ENCODE data around the gene TTLL3. TPM values are rescaled to one million over a fixed set of nuclear protein-coding genes. Genes with fewer than 3 reads are reported as not detected.

The TTLL3 gene
- polyA plus RNA-seq, 1 donor from 2014 or later: 47.6 TPM

DNA sequence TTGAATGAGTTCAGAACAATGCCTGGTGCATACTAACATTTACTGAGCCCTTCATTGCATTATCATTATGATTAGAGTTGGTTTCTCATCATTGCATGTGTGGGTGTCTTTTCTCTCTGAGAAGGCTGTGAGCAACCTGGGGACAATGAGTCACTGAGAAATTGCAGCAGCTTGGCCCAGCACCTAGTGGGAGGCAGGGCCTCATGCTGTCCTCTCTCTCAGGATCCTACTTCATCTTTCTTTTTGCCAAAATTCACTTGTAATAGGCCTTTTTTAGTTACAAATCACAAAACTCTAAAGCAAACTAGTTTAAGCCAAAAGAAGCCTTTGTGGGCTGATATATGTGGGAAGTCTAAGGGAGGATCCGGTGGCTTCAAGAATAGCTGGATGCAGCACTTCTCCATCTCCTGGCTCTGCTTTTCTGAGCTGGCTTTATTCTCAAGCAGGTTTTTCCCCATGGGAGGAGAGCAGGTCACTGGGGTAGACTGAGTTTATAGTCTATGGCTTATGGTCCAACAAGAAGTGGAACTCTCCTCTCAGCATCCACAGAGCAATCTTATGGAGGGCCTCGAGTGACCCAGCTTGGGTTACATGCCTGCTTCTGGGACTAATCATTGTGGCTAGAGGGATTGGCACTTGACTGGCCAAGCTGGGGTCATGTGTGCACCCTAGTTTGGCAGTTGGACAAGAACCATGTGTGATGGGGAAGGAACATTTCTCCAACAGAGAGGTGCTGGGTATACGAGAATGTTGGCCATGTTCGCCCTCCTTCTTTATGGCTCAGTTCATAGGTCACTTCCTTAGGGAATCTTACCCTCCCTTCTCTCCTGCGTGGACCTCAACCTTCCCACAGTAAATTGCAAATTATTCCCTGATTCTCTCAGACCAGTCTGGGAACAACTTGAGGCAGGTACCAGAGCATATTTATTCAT is 31.7 kb upstream of the TTLL3 start:
- H4K20me1 ChIP-seq (ENCODE audit: insufficient read depth): no peaks in the 10 kb centered on the region
- no peaks in the 10 kb centered on the region for H3K9me2 ChIP-seq (ENCODE audit: insufficient read depth, low read length)
- no peak overlapping the region for H2AFZ ChIP-seq (ENCODE audit: low read depth, low read length)
- no peaks in the 10 kb centered on the region for H3K79me2 ChIP-seq (replicated peaks; ENCODE audit: insufficient read depth, low read length)
- H3F3A ChIP-seq (ENCODE audit: insufficient read depth, low read length, poor library complexity, severe bottlenecking): no peaks in the 10 kb centered on the region
- TF ChIP-seq, protein P1, sequence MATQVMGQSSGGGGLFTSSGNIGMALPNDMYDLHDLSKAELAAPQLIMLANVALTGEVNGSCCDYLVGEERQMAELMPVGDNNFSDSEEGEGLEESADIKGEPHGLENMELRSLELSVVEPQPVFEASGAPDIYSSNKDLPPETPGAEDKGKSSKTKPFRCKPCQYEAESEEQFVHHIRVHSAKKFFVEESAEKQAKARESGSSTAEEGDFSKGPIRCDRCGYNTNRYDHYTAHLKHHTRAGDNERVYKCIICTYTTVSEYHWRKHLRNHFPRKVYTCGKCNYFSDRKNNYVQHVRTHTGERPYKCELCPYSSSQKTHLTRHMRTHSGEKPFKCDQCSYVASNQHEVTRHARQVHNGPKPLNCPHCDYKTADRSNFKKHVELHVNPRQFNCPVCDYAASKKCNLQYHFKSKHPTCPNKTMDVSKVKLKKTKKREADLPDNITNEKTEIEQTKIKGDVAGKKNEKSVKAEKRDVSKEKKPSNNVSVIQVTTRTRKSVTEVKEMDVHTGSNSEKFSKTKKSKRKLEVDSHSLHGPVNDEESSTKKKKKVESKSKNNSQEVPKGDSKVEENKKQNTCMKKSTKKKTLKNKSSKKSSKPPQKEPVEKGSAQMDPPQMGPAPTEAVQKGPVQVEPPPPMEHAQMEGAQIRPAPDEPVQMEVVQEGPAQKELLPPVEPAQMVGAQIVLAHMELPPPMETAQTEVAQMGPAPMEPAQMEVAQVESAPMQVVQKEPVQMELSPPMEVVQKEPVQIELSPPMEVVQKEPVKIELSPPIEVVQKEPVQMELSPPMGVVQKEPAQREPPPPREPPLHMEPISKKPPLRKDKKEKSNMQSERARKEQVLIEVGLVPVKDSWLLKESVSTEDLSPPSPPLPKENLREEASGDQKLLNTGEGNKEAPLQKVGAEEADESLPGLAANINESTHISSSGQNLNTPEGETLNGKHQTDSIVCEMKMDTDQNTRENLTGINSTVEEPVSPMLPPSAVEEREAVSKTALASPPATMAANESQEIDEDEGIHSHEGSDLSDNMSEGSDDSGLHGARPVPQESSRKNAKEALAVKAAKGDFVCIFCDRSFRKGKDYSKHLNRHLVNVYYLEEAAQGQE (IDR thresholded peaks at IDR 0.05; ENCODE audit: borderline replicate concordance): no peak
- TF ChIP-seq SMC3 (conservative IDR thresholded peaks at IDR 0.05; ENCODE audit: poor library complexity) (no peak), POLR2AphosphoS5 (IDR thresholded peaks at IDR 0.05) (no peak), MXI1 (conservative IDR thresholded peaks at IDR 0.05; ENCODE audit: poor library complexity, severe bottlenecking) (no peak), EZH2 (IDR thresholded peaks at IDR 0.05; ENCODE audit: borderline replicate concordance, insufficient read depth, low read length, poor library complexity, severe bottlenecking) (no peak)
- no peak overlapping the region for H3K4me3 ChIP-seq (ENCODE audit: low read length)
- no peak overlapping the region for H3K27ac ChIP-seq (ENCODE audit: low read length)
- no peak overlapping the region for H3K4me2 ChIP-seq (ENCODE audit: low read length)
- no peaks in the 10 kb centered on the region for H3K27me3 ChIP-seq (ENCODE audit: insufficient read depth, low read depth, low read length)
- no peaks in the 10 kb centered on the region for H3K9me3 ChIP-seq (ENCODE audit: low read length)
- H3K9ac ChIP-seq (ENCODE audit: low read length): no peak overlapping the region
- H3K36me3 ChIP-seq (ENCODE audit: insufficient read depth, low read length): no peaks in the 10 kb centered on the region

DNA sequence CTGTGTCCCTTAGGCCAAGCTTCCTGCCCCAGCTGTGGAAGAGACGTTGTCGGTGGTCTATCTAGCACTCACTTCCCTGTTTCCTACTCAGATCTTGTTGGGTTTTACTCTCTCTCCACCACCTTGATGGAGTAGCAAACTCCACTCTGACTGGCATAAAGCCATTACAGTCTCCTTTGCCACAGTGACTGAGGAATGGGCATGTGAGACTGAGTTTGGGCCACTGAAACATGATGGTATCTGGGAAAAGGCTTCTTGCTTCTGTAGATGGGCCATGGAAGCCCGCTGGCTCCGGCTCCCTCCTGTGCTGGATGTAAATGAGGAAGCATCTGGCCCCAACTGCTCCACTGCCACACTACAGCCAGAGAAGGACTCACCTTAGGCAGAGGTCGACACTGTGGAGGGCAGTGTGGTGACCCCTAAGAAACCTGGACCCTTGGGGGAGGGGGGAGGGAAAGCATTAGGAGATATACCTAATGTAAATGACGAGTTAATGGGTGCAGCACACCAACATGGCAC is 30.9 kb upstream of the TTLL3 start:
- Histone ChIP-seq H3K4me3 (ENCODE audit: low read length) (no peak overlapping the region), H2AFZ (ENCODE audit: low read depth, low read length) (no peak overlapping the region), H3K4me2 (ENCODE audit: low read length) (no peak overlapping the region), H3K9ac (ENCODE audit: low read length) (no peak overlapping the region), H4K20me1 (ENCODE audit: insufficient read depth) (no peaks in the 10 kb centered on the region), H3K9me3 (ENCODE audit: low read length) (no peaks in the 10 kb centered on the region), H3K9me2 (ENCODE audit: insufficient read depth, low read length) (no peaks in the 10 kb centered on the region), H3K36me3 (ENCODE audit: insufficient read depth, low read length) (no peaks in the 10 kb centered on the region), H3K79me2 (replicated peaks; ENCODE audit: insufficient read depth, low read length) (no peaks in the 10 kb centered on the region), H3K27ac (ENCODE audit: low read length) (no peak overlapping the region), H3F3A (ENCODE audit: insufficient read depth, low read length, poor library complexity, severe bottlenecking) (no peaks in the 10 kb centered on the region), H3K27me3 (ENCODE audit: insufficient read depth, low read depth, low read length) (no peaks in the 10 kb centered on the region)
- TF ChIP-seq EZH2 (IDR thresholded peaks at IDR 0.05; ENCODE audit: borderline replicate concordance, insufficient read depth, low read length, poor library complexity, severe bottlenecking): no peak
- TF ChIP-seq SMC3 (conservative IDR thresholded peaks at IDR 0.05; ENCODE audit: poor library complexity): no peak
- TF ChIP-seq RAD21 (conservative IDR thresholded peaks at IDR 0.05): no peak
- TF ChIP-seq TAF1 (IDR thresholded peaks at IDR 0.05; ENCODE audit: low read depth): no peak
- no peak for TF ChIP-seq POLR2AphosphoS5 (IDR thresholded peaks at IDR 0.05)
- no peak for TF ChIP-seq MXI1 (conservative IDR thresholded peaks at IDR 0.05; ENCODE audit: poor library complexity, severe bottlenecking)
- TF ChIP-seq EP300 (conservative IDR thresholded peaks at IDR 0.05; ENCODE audit: poor library complexity, severe bottlenecking): no peak
- TF ChIP-seq CTCF (IDR thresholded peaks at IDR 0.05; ENCODE audit: poor library complexity, severe bottlenecking): no peak
- TF ChIP-seq, protein P1 (IDR thresholded peaks at IDR 0.05; ENCODE audit: borderline replicate concordance): no peak
